ENCODE data around the gene LATS2.

LATS2 gene

GRCh38 chr13:21061029-21061763 lies at the start of gene LATS2:
LATS2 (minus strand) TSS chr13:21061586; CDS start chr13:21046026, 15,560 bp downstream.
- no peak for DNase-seq

DNA sequence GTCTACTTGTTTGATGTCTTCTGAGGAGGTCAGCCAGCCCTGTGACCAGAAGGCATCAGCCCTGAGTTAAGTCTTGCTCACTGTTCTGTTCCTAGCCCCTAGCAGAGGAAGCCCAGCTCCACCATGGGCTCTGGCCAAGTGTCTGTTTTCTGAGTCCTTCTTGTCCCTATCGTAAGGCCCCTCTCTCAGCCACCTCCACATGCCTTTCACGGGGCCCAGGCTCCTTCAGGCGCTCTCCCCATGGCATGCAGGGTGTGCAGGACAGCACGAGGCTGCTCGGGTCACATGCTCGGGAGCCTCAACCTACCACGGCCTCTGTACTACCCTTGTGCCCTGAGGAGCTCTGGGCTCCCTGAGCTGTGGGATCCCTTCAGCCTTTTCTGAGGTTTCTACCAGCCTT lies 47.8 kb upstream of the LATS2 start:
- DNase-seq, result no peak

DNA sequence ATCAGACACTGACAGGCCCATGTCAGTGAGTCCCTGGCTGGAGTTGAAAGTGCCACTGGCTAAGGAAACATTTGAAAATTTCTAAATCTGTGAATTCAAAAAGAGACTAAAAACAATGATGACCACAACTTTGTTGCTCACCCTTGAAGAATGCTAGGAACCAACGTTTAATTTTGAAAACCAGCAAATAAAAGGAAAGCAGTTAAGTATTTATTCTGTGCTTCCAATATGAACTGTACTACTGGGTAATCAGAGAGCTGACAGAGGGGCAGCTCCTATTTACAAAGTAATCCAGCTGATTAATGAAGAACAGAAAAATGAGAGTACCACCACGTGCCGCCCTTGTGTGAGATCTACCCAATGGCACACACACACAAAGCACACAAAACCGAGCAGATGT lies 44.7 kb upstream of the LATS2 start:
- DNase-seq, result no peak

DNA sequence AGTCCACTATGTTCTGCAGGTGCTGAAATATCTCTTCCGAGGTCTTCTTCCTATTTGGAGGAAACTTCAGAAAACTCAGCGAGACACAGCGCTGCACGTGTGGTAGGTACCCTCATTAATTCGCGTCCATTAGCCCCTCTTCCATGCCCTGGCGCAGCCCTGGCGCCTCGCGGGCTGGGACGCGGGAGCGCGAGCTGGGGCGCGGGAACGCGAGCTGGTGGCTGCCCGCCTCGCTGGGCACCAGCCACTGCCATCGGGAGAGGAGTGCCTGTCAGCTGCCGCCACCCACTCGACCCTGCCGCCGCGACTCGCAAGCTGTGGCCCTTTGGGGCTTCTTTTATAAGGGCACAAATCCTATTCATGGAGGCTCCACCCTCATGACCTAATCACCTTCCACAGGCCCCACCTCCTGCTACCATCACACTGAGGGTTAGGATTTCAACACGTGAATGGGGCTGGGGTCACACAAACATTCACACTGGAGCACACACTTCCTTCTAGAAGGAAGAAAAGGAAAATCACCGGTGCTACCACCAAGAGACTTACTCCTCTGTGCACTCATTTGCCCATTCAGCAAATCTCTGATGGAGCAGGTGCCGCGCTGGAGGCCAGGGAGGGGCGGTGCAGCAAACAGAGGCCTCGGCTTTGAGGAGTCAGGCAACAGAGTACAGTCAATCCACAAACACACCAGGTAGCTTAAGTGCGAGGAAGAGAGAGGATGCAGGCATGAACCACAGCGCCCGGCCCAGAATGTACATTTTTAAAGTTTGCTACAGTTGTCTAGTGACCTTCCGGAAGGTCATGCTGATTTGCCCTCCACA lies 43.0 kb upstream of the LATS2 start:
- no peak for DNase-seq

DNA sequence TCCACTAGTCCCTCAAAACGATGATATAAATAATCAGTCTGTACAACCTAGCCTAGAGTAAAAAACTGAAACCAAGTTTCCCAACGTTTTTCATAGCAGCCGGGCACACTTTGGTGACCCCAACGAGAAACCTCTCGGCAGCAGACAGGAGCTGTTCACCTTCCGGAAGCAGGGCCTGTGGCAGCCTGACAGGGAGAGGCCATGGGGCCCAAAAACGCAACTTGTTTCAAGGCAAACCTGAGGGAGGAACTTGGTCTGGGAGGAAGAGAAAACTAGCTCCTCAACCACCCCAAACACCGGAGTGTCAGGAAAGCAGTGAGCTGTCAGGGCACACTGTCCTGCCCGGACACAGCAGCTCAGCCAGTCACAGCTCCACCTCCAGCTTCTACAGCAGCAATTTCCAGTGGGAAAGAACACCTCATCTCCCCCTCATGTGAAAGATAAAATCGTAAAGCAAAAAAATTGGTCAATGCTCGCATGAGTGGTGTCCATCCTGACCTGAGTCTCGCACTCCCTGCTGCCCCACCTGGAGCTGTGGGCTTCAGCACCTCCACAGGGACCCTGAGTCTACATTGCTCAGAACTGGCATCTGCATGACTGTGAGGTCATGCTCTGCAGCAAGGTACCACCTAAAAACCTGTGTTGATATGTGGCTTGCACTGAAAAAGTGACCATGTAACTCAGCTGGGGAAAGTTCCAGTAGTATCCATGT lies 40.6 kb upstream of the LATS2 start:
- no peak for DNase-seq

DNA sequence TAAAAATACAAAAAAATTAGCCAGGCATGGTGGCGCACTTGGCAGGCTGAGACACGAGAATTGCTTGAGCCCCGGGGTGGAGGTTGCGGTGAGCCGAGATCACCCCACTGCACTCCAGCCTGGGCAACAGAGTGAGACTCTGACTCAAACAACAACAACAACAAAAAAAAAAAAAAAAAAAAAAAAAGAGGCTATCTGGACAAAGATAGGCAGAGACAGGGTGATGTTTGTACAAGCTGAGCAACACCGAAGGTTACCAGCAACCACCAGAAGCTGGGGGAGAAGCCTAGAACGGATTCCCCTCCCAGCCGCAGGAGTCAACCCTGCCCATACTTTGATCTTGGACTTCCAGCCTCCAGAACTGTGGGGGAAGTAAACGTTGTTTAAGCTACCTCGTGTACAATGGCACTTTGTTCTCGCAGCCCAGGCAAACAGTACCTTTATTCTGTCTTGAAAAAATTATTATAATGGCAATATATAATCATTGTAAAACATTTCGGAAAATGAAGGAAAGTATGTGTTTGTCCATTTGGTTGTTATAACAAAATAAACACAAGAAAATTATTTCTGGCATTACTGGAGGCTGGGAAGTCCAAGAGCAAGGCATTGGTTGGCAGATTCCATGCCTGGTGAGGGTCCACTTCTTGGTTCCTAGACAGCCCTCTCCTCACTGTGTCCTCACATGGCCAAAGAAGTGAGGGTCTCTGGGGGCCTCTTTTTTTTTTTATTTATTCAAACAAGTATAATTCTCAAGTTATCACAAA lies 39.8 kb upstream of the LATS2 start:
- DNase-seq, result no peak

DNA sequence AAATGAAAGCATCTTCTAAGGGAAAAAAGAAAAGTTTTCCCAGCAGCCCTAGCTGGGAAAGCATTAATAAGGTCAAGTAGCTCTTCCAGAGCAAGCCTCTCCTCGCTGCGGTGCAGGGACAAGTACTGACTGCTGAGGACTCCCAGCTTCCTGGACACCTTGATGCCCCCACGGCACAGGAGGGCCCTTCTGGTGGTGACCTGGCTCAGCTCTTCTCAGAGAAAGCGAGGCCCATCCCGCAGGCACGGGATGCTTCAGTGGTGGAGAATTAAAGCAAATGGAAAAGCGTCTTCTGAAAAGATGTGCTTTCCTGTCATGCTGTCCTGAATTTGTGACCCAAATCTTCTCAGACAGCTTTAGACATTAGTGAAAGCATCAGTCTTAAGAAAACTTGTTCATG lies 38.8 kb upstream of the LATS2 start:
- DNase-seq, result no peak

DNA sequence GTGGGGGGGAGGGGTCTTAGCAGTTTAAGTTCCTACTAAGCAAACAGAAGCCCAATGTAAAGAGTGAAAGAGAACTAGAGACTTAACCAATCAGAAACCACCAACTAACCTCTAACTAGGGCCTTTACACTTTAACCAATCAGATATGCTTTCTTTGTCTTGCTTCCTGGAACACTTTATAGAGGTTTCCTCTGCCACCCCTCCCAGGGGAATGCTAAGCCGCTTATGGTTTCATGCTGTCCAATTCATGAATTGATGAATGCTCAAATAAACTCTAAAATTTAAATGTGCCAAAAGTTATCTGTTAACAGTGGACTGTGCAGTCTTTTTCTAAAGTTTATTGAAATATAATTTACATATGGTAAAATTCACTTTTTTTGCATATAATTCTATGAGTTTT lies 33.9 kb upstream of the LATS2 start:
- DNase-seq, result no peak

DNA sequence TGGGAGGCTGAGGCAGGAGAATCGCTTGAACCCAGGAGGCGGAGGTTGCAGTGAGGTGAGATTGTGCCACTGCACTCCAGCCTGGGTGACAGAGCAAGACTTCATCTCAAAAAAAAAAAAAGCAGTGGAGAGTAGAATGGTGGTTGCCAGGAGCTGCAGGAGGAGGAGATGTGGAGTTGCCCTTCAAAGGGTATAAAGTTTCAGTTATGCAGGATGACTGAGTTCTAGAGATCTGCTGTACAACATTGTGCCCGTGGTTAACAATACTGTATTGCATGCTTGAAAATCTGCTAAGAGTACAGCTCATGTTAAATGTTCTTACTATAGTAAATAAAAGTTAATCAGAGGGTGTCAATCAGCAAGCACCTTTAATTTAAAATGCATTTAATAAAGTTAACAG lies 28.4 kb upstream of the LATS2 start:
- no peak for DNase-seq

GRCh38 chr13:21088534-21088933 lies 27.1 kb upstream of the LATS2 start:
- no peak for DNase-seq

DNA sequence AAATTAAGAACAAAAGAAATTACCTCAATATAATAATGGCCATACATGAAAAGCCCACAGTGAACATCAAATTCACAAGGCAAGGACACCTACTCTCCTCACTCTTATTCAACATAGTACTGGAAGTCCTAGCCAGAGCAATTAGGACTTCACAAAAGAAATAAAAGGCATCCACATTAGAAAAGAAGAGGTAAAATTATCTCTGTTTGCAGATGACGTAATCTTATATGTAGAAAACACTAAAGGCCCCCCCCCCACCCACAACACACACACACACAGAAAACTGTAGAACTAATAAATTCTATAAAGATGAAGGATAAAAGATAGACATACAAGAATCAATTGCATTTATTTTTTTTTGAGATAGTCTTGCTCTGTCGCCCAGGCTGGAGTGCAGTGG lies 25.5 kb upstream of the LATS2 start:
- DNase-seq, result no peak

- DNase-seq, result no peak
Measured at GRCh38 chr13:21081926-21082325, 20.5 kb upstream of the LATS2 start.

GRCh38 chr13:21080593-21080891 lies 19.2 kb upstream of the LATS2 start:
- no peak for DNase-seq

- DNase-seq, result peak; percentile 25
Measured at GRCh38 chr13:21079761-21080592, 18.6 kb upstream of the LATS2 start.

DNA sequence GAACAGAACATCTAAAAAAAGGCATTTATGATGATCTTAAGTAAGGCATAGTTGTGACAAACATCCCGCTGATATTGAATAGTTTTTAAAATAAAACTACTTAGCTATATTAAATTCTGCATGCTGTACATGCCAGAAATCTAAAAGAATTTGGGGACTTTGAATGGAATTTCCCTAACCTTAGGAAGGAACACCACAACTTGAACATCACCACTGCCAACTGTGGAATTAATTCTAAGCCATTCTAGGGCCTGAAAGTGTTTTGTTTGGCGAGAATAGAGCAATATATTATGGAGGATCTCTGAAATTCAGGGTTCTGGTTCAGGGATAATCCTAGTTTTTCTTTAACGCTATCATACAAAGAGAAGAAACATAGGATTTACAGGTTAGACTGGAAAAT lies 17.8 kb upstream of the LATS2 start:
- DNase-seq, result no peak

- DNase-seq, result no peak
Measured at GRCh38 chr13:21078501-21078900, 17.1 kb upstream of the LATS2 start.

GRCh38 chr13:21077788-21078353 lies 16.5 kb upstream of the LATS2 start:
- no peak for DNase-seq

- no peak for DNase-seq
Measured at GRCh38 chr13:21077076-21077787, 15.8 kb upstream of the LATS2 start.

DNA sequence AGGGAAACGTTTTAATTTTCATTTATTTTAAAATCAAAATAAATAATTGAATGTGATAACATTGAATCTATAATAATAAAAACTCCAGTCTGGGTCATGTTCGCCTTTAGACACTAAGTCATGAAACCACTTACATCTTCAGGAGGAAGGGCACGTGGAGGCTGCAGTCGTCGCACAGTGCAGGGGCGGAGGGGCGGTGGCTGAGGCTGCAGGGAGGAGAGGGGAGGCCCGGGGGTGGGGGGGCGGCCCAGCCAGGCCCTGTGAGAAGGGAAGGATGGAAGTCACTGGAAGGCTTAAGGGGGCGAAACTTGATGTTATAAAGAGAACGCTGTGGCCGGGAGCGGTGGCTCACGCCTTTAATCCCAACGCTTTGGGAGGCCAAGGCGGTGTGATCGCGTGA lies 14.9 kb upstream of the LATS2 start:
- DNase-seq, result no peak

- DNase-seq, result no peak
Measured at GRCh38 chr13:21075379-21076249, 14.2 kb upstream of the LATS2 start.

Measured in DMS79 treated with DMSO at 0.1 percent for 48 hours (cell line).